HG02943 (cell line): ENCODE results near the gene TSPAN18.
A peak's percentile ranks its signal among the peaks of the same experiment; 100 is the strongest.
"Not testable (repeated sequence)": the region's sequence is repeated elsewhere in the genome, so short reads cannot be mapped to it uniquely, and the experiment has no call there.

Experiments used
- ATAC-seq: cut with Tn5 transposase; IDR thresholded peaks from one replicate; pipeline ENCODE4 v1.9.1; 2021; ENCODE audit warnings: mild to moderate bottlenecking, low read depth, moderate library complexity; ENCODE audit not compliant: unreplicated experiment

TSPAN18 gene

GRCh38 chr11:44859528-44859925, 132.8 kb downstream of the TSPAN18 start:
- no peak for ATAC-seq

GRCh38 chr11:44860346-44860745, 133.6 kb downstream of the TSPAN18 start:
- no peak for ATAC-seq

DNA sequence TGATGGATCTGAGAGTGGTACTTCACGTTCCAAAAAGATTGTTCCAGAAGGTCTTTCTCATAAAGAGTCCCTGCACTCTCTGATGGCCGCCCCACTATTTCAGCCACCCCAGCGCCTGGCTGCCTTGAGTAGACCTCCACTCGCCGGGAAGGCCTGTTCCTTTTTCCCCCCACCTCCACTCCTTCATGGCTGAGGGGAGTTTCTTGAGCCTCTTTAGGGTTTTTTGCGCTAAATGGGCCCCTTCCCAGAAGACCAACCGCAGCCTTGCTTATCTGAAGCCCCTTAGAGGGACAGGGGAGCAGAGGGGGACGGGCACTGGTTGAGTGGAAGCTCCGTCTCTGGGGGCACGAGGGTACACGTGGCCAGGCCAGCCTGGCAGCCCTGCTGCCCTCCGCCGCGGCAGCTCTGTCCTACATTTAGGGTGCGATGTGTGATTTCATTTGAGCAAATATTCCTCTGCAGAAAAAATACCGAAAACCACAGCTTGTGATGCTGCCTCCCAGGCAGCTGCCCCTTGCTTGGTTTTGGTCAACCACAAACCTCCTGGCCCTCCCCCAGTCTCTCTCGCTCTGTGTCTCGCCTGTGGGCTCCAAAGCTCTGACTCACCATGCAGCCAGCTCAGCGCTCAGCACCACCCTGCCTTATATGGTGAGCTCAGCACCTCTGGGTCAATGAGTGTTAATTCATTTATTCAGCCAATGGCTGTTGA, 135.2 kb downstream of the TSPAN18 start:
- ATAC-seq, result peak; percentile 98

DNA sequence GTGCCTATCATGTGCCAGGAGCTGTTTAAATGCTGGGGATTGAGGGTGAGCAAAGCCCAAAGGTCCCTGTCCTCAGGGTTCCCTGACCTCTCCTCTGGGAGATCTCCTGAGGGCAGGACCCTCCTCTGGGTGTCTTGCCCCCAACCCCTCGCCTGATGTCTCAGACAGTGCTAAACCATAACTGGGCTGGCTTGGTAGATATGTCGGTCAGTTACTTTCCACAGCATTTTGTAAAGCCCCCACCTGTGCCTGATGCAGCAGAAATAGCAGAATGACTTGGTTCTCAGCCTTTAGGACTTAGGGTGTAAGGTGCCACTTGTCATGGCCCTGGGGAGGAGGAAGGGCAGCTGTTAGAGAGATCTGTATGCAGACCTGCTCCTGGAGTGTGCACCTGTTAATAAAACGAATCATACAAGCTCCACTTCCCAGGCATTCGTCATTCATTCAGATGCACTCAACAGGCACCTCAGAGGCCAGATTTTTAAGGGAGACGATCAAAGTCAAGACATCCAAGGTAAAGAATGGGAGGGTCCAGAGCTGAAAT, 135.9 kb downstream of the TSPAN18 start:
- ATAC-seq, result peak; percentile 8

- ATAC-seq, result no peak
Observed at GRCh38 chr11:44863231-44863630, 136.5 kb downstream of the TSPAN18 start.

DNA sequence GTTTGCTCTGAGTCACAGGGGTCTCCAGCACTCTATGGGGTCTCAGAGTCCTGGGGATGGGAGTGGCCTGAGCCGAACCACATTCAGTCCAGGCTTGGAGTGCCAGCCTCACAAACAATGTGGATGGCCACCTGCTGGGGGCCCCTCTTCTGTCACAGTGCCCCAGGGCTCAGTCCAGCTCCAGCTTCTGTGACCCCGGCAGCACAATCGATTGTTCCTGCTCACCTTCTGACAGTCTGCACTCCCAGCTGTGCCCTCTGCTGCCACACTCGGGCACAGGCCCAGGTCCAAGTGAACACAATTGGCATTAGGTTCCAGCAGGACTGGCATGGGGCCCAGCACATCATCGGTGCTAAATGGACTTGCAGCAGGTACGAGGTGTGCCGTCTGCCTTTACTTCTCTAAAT, 139.1 kb downstream of the TSPAN18 start:
- ATAC-seq, result no peak

DNA sequence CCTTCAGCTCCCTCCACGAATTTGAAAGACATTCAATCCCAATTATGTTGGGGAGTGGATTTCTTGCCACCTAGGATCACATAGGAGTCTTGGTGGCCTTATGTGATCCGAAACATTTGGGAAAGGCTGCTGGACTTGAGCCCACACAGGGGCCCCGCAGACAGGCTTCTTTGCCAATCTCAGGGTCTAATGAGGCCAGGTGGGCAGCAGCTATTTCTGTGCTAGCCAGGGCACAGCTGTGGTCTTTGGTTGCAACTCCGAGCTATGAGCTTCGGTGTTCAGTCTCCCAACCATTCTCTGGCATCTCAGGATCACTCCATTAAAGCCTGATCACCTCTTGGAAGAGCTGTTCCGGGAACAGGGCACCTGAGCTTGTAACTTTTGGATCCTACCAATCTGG, 139.5 kb downstream of the TSPAN18 start:
- ATAC-seq, result no peak

DNA sequence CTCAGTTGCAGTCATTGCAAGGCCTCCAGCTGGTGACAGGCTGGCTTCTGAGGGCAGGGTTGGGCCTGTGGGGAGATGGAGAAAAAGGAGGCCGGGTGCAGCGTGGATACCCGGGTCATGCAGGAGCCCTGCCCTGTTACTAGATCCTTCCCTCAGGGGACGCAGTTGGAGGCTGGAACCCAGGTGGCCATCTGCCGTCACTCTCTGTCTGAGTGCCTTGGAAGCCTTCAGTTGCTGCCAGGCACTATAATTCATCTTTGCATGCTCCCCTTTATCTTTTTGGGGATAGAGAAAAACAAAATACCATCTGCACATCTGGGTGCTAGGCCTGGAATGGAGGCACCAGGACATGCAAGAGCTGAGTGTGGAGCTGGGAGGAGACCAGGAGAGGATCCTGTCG, 141.3 kb downstream of the TSPAN18 start:
- no peak for ATAC-seq

- ATAC-seq, result no peak
Observed at GRCh38 chr11:44868455-44869421, 142.0 kb downstream of the TSPAN18 start.

DNA sequence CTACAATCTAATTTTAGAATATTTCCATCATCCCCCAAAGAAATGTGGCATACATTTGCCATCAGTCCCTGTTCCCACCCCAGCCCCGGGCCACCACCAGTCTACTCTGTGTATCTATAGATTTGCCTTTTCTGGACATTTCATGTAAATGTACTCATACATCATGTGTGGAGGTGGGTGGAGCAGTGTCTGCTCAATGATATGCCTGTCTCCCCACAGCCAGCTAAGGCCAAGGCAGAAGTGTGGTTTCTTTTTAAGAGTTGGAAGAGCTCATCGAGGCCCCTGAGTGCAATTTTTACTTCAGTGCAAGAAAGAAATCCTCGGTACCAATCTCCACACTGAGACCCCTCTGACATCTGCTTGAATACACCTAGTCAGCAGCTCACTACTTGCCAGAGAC, 143.4 kb downstream of the TSPAN18 start:
- ATAC-seq, result no peak

DNA sequence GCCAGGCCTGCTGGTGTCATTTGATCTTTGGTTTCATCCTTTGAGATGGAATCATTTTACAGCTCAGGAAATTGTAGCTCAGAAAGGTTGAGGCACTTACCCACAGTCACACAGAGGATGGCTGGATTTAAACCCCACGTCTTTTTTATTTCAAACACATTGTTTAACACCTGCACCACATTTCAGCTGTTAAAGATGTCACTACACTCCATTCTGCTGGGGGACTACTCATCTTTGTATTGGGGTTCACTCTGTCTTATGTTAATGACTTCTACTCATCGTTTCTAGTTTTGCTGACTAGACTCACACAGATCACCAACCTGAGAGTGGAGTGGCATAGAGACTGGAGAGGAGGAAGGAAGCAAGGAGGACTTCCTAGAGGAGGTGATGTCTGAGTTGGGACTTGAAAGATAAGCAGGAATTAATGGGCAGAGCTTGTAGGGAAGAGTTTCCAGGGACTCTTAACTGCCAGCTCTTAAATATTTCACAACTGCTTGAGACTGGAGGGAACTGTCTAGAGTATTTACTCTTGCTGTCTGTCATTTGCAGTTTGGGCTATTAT, 143.9 kb downstream of the TSPAN18 start:
- ATAC-seq, result no peak

DNA sequence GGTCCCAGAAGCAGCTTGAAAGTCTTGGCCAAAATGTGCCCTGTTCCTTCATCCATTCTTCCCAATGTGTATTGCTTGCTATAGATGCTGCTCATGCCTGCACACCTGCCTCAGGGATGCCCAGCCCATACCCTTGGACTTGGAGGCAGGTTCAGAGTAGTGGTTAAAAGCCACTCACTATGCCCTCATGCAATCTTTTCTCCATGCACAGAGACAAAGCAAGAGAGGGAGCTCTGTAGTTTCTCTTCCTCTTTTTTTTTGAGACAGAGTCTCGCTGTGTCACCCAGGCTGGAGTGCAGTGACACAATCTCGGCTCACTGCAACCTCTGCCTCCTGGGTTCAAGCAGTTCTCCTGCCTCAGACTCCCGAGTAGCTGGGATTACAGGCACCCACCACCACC, 144.9 kb downstream of the TSPAN18 start:
- not testable (repeated sequence) for ATAC-seq

GRCh38 chr11:44872556-44872955, 145.8 kb downstream of the TSPAN18 start:
- no peak for ATAC-seq

DNA sequence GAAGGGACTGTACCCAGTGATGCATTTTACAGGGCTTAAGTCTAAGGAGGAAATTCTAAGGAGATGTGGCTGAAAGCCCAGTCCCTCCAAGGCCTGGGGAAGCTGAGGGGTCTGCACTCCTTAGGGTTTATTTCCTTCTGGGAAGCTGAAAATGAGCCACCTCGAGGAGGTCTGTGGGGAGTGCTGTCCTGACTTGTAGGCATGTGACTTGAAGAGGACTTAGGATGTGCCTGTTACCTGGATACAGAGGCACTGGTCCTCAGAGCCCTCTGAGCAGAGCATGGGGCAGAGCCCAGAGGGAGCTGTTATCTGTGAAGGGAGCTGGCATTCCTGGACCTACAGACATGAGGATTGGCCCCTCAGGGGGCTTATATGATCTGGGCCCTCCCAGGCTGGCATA, 146.8 kb downstream of the TSPAN18 start:
- ATAC-seq, result no peak

GRCh38 chr11:44874284-44874683, 147.5 kb downstream of the TSPAN18 start:
- no peak for ATAC-seq

GRCh38 chr11:44875037-44875436, 148.3 kb downstream of the TSPAN18 start:
- ATAC-seq, result no peak

GRCh38 chr11:44876194-44876723, 149.5 kb downstream of the TSPAN18 start:
- no peak for ATAC-seq

GRCh38 chr11:44876906-44877305, 150.1 kb downstream of the TSPAN18 start:
- no peak for ATAC-seq

DNA sequence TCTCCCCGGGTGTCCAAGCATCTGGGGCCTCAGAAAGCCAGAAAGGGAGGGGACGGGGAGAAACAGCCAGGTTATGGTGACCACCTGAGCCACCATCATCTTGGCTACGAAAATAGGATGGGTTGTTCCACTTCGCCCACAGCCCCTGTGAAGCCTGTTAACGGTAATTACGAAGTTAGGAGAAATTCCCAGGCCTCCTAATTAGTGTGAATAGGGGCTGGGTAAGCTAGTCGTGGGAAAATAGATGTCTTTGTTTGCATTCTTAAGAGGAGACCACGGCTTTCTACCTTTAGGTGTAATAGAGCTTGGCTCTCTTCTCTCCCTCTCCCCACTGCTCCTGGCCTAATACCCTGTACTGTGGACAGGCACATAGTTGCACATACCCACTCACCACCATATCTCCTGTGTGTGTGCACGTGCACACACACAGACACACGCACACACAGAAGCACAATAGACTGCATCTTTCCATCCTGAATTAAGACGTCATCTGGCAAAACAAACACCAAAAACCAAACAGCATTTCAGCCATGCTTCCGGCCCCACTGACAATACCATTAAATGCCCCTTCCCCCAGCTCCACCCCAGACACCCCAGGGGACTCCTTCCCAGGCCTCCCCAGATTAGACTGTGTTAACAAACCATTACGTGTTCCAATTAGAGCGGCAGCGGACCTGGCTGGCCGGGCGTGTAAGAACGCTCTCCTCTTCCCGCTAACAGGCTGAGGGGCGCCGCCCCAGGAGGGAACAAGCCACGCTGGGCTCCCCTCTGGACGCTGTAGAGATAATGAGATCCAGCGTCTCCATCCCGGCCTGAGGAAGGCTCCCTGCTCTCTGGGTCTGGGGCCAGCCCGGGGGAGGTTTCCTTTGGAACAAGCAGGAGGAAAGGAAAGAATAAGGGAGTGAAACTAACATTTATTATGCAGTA, 151.1 kb downstream of the TSPAN18 start:
- no peak for ATAC-seq

GRCh38 chr11:44878711-44879110, 151.9 kb downstream of the TSPAN18 start:
- no peak for ATAC-seq
